AG09319 (cell line): ENCODE measurements around the gene FAM32A.

Experiments
- DNase-seq: peaks from one replicate; pipeline ENCODE4 v3.0.0-alpha.2; 2010; ENCODE audit warnings: low read depth; ENCODE audit errors: extremely low read depth
- CTCF ChIP-seq: IDR thresholded peaks from 2 replicates; pipeline ENCODE4 v1.5.1; 2011; ENCODE audit warnings: low read depth, mild to moderate bottlenecking, inconsistent platforms, low read length, moderate library complexity

FAM32A gene

GRCh38 chr19:16232127-16232526 is 46.9 kb downstream of the FAM32A start:
- no peak for TF ChIP-seq CTCF
- DNase-seq = no peak

GRCh38 chr19:16232568-16232967 is 47.4 kb downstream of the FAM32A start:
- no peak for TF ChIP-seq CTCF
- no peak for DNase-seq

GRCh38 chr19:16233081-16233776 is 48.0 kb downstream of the FAM32A start:
- TF ChIP-seq CTCF = no peak

GRCh38 chr19:16233836-16234551 is 48.8 kb downstream of the FAM32A start:
- no peak for DNase-seq

More at GRCh38 chr19:16233081-16233776, 48.0 kb downstream of the FAM32A start:
- no peak for DNase-seq

GRCh38 chr19:16234552-16235445 is 49.6 kb downstream of the FAM32A start:
- TF ChIP-seq CTCF = no peak

More at GRCh38 chr19:16233836-16234551, 48.8 kb downstream of the FAM32A start:
- TF ChIP-seq CTCF = no peak

GRCh38 chr19:16235811-16236652 is 50.8 kb downstream of the FAM32A start:
- DNase-seq = no peak
- no peak for TF ChIP-seq CTCF

More at GRCh38 chr19:16234552-16235445, 49.6 kb downstream of the FAM32A start:
- DNase-seq = no peak
